Left lung (tissue), 10 donors: ENCODE measurements around the gene RPRD1A. TPM values are rescaled to one million over a fixed set of nuclear protein-coding genes. Genes with fewer than 3 reads are reported as not detected.

Experiments used
- ATAC-seq: fragments of 200-7000 bp; cut with Tn5 transposase; one replicate; pipeline ENCODE4 v1.9.1; 2020; ENCODE audit warnings: moderate library complexity
- DNase-seq, 4 donors: peaks; one replicate each; pipeline ENCODE4 v3.0.0-alpha.2; 2013 to 2020
- H3K27ac ChIP-seq, 2 donors: fragments of 200-600 bp; sonication (generic) in 1 of 2; one replicate each; pipeline versions ENCODE4 v1.5.0 to v1.8.0; 2020 to 2021
- H3K27me3 ChIP-seq, 2 donors: fragments of 200-600 bp; sonication (generic) in 1 of 2; one replicate each; pipeline versions ENCODE4 v1.5.0 to v1.8.0; 2020 to 2021
- H3K36me3 ChIP-seq, 2 donors: fragments of 200-600 bp; sonication (generic) in 1 of 2; one replicate each; pipeline versions ENCODE4 v1.5.0 to v1.8.0; 2020 to 2021
- H3K4me1 ChIP-seq, 2 donors: fragments of 200-600 bp; one replicate each; pipeline ENCODE4 v1.8.0; 2021
- H3K4me3 ChIP-seq, 2 donors: fragments of 200-600 bp; sonication (generic) in 1 of 2; one replicate each; pipeline versions ENCODE4 v1.5.0 to v1.8.0; 2020 to 2021; ENCODE audit warnings: mild to moderate bottlenecking in 1 of 2
- H3K9me3 ChIP-seq, 2 donors: fragments of 200-600 bp; sonication (generic) in 1 of 2; one replicate each; pipeline versions ENCODE4 v1.5.0 to v1.8.0; 2020 to 2021
- CTCF ChIP-seq, 2 donors: fragments of 200-600 bp; sonication (generic) in 1 of 2; IDR thresholded peaks; one replicate each; pipeline versions ENCODE4 v1.5.0 to v1.8.0; 2021; ENCODE audit warnings: antibody characterized with exemption in 2 of 2
- intact Hi-C, 2 donors: fragments of 100-400 bp; cut with DNase I; formaldehyde crosslinking; loops; one replicate each; pipeline versions ENCODE4 v1.11.2 to v1.14.2; 2022
- polyA plus RNA-seq, 6 donors: library from polyadenylated mRNA; unstranded; fragments of 120-200 nt; gene quantifications; one replicate each; pipeline ENCODE4 v1.2.1, GENCODE V29; 2013; ENCODE audit not compliant: insufficient read length in 6 of 6
- total RNA-seq, 2 donors: library from RNA; stranded (reverse); fragmentation: NEBNext Ultra II Directional; extraction: Animal tissue kit (Norgen Biotek cat#: 25700); gene quantifications; one replicate each; pipeline ENCODE4 v1.2.1, GENCODE V29; 2021
- donor health status: DM: no; HTN: yes; CAD: no.
- donor health status: DM: no; HTN: no; CAD: no.

RPRD1A gene
- total and polyA plus RNA-seq, 8 donors, result 37.3 to 63.7 (median 56.8) TPM

GRCh38 chr18:35956226-35956625, 111.1 kb downstream of the RPRD1A start:
- no peak for TF ChIP-seq CTCF (IDR thresholded peaks at IDR 0.05)
- DNase-seq, result no peak
- peaks cover 0 to 7% of the 10 kb centered on the region in 2 donors for H3K27me3 ChIP-seq
- intact Hi-C loops, result no loop called here
- no peak overlapping the region for H3K27ac ChIP-seq
- no peaks in the 10 kb centered on the region for H3K4me1 ChIP-seq
- H3K9me3 ChIP-seq, result peaks cover 0 to 5% of the 10 kb centered on the region in 2 donors
- H3K36me3 ChIP-seq, result no peaks in the 10 kb centered on the region
- H3K4me3 ChIP-seq, result no peak overlapping the region
- ATAC-seq, result no peak

GRCh38 chr18:35953688-35954087, 113.7 kb downstream of the RPRD1A start:
- Histone ChIP-seq H3K4me3 (no peak overlapping the region), H3K9me3 (no peaks in the 10 kb centered on the region), H3K36me3 (no peaks in the 10 kb centered on the region), H3K27me3 (peaks cover 0 to 17% of the 10 kb centered on the region in 2 donors), H3K4me1 (peaks cover 0 to 6% of the 10 kb centered on the region in 2 donors), H3K27ac (no peak overlapping the region)
- intact Hi-C loops, result loop anchor here in 1 of 2 donors (5.0 kb wide), 1 partner anchor 196 kb away; no protein-coding TSS in a partner anchor
- TF ChIP-seq CTCF (IDR thresholded peaks at IDR 0.05), result no peak
- no peak for ATAC-seq
- DNase-seq, result no peak

GRCh38 chr18:35950628-35950982, 116.8 kb downstream of the RPRD1A start:
- peaks cover 0 to 6% of the 10 kb centered on the region in 2 donors for H3K4me1 ChIP-seq
- H3K27ac ChIP-seq, result no peak overlapping the region
- H3K4me3 ChIP-seq, result peak overlapping the region; percentile 31 to 47
- DNase-seq, result no peak
- TF ChIP-seq CTCF (IDR thresholded peaks at IDR 0.05), result no peak
- no peaks in the 10 kb centered on the region for H3K36me3 ChIP-seq
- no peaks in the 10 kb centered on the region for H3K9me3 ChIP-seq
- intact Hi-C loops, result loop anchor here in 1 of 2 donors (5.0 kb wide), 1 partner anchor 193 kb away; no protein-coding TSS in a partner anchor
- ATAC-seq, result no peak
- peaks cover 0 to 10% of the 10 kb centered on the region in 2 donors for H3K27me3 ChIP-seq

GRCh38 chr18:35949903-35950627, 117.3 kb downstream of the RPRD1A start:
- Histone ChIP-seq H3K4me1 (peaks cover 0 to 6% of the 10 kb centered on the region in 2 donors), H3K27me3 (peaks cover 0 to 10% of the 10 kb centered on the region in 2 donors), H3K4me3 (peak overlapping the region; percentile 31 to 47), H3K9me3 (no peaks in the 10 kb centered on the region), H3K36me3 (no peaks in the 10 kb centered on the region), H3K27ac (no peak overlapping the region)
- ATAC-seq (peak; percentile 97), DNase-seq (peak; percentile 41 to 85 (median 71))
- peak; percentile 92 to 97 for TF ChIP-seq CTCF (IDR thresholded peaks at IDR 0.05)
- intact Hi-C loops, result loop anchor here in 1 of 2 donors (5.0 to 10.0 kb wide), 2 partner anchors 193 to 565 kb away; no protein-coding TSS in a partner anchor

GRCh38 chr18:35949090-35949489, 118.3 kb downstream of the RPRD1A start:
- Histone ChIP-seq H3K27me3 (peaks cover 0 to 10% of the 10 kb centered on the region in 2 donors), H3K27ac (no peak overlapping the region), H3K9me3 (no peaks in the 10 kb centered on the region), H3K4me1 (peaks cover 0 to 6% of the 10 kb centered on the region in 2 donors), H3K36me3 (no peaks in the 10 kb centered on the region), H3K4me3 (no peak overlapping the region)
- DNase-seq (no peak), ATAC-seq (no peak)
- TF ChIP-seq CTCF (IDR thresholded peaks at IDR 0.05), result no peak
- intact Hi-C loops, result loop anchor here in 1 of 2 donors (10.0 kb wide), 1 partner anchor 564 kb away; no protein-coding TSS in a partner anchor
